WTC11 (cell line): Measurements from ENCODE around the gene POLR3A.

ENCODE experiments used
- ATF1 ChIP-seq: sonication (generic); formaldehyde crosslinking; IDR thresholded peaks from 2 replicates; pipeline ENCODE4 v1.8.1; 2023; ENCODE audit warnings: mild to moderate bottlenecking, moderate library complexity, missing genetic modification reagents
- CTCF ChIP-seq: fragments of 200-600 bp; IDR thresholded peaks from 2 replicates; pipeline ENCODE4 v1.8.0; 2022; ENCODE audit warnings: antibody characterized with exemption

GRCh38 chr10:78013564-78013963 lies 15.8 kb downstream of the POLR3A start:
- TF ChIP-seq CTCF (no peak), ATF1 (no peak)
